IPS DF 6.9 (cell line): ENCODE data around the gene ZNF750.
"Not testable (repeated sequence)": the region's sequence is repeated elsewhere in the genome, so short reads cannot be mapped to it uniquely, and the experiment has no call there.

Experiments used
- DNase-seq: peaks from one replicate; pipeline ENCODE4 v3.0.0-alpha.2; 2013; ENCODE audit warnings: low read depth, low spot score
- H3K27ac ChIP-seq: one replicate; pipeline ENCODE4 v1.5.1; 2013; ENCODE audit warnings: low read length, control low read depth
- H3K27me3 ChIP-seq: 2 replicates; pipeline ENCODE4 v1.6.1; 2013; ENCODE audit warnings: mild to moderate bottlenecking, low read length; ENCODE audit not compliant: control insufficient read depth, insufficient read depth
- H3K36me3 ChIP-seq: 2 replicates; pipeline ENCODE4 v1.6.1; 2013; ENCODE audit warnings: low read length; ENCODE audit not compliant: control insufficient read depth, insufficient read depth
- H3K4me1 ChIP-seq: 2 replicates; pipeline ENCODE4 v1.6.1; 2013; ENCODE audit warnings: low read length; ENCODE audit not compliant: control insufficient read depth, insufficient read depth
- H3K4me3 ChIP-seq: 2 replicates; pipeline ENCODE4 v1.5.1; 2013; ENCODE audit warnings: mild to moderate bottlenecking, low read length
- H3K9me3 ChIP-seq: 2 replicates; pipeline ENCODE4 v1.6.1; 2013; ENCODE audit warnings: low read length, inconsistent platforms; ENCODE audit not compliant: control insufficient read depth, insufficient read depth
- WGBS: extraction: QIAGEN DNeasy Blood & Tissue Kit; methylation state at CpG from one replicate; pipeline ENCODE4 v1.1.7; 2013; ENCODE audit warnings: mixed read lengths, missing lambda C conversion rate; ENCODE audit not compliant: insufficient read length, insufficient coverage; 5-methylcytosine and 5-hydroxymethylcytosine counted together

ZNF750 gene

DNA sequence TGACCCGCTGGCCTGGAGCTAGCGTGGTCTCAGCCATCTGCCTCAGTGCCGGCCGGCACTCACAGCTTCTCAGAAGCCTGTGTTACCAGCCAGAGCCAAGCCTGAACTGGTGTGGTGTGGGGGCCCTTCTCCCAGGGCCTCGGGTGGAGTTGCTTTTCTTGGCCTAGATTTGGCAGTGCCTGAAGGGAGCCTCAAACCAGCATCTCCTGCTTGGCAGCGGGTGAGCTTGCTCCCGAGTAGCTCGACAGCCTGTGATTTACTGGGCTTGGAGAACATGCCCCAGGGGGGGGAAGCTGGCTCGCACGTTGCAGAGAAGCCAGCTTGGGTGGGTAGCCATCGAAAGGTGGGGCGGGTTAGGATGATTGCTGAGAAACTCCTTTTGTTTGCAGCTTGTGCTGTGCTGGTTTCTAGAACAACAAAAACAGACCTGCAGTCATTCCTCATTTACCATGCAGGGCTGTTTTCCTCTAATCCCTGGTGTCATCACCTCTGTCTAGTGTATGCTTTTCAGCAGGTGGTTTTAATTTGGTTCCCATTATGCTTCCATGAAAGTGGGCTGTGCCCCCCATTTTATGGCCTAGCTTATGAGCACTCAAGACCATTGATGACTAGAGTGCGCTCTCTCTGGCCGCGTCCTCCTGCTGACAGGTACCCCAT, 45.7 kb downstream of the ZNF750 start:
- Histone ChIP-seq H3K27me3 (no peaks in the 10 kb centered on the region), H3K4me1 (no peaks in the 10 kb centered on the region), H3K4me3 (no peak overlapping the region), H3K9me3 (no peaks in the 10 kb centered on the region), H3K27ac (no peak overlapping the region), H3K36me3 (peaks cover 6% of the 10 kb centered on the region; the same call in 1 of the 2 replicates)
- no peak for DNase-seq
- WGBS: no CpG with 5 or more reads among the region's 15 CpGs

DNA sequence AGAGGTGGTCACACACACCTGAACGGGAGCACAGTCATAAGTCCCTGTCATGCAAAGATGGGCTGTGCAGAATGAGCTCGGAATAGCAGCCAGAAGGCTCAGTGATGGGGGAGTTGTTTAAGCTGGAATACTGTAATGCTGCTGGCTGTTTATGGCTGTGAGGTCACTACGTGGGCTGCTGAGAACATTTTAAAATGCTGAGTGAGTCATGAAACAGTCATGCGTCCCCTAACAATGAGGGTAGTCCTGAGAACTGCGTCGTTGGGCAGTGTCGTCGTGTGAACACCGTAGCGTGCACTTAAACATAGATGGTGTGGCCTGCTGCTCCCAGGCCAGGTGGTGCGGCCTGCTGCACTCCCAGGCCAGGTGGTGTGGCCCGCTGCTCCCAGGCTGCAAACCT, 48.3 kb downstream of the ZNF750 start:
- no peak for DNase-seq
- Histone ChIP-seq H3K27me3 (no peaks in the 10 kb centered on the region), H3K36me3 (peaks cover 6% of the 10 kb centered on the region; the same call in 1 of the 2 replicates), H3K4me3 (no peak overlapping the region), H3K27ac (no peak overlapping the region), H3K4me1 (no peaks in the 10 kb centered on the region), H3K9me3 (no peaks in the 10 kb centered on the region)
- WGBS: no CpG with 5 or more reads among the region's 12 CpGs

DNA sequence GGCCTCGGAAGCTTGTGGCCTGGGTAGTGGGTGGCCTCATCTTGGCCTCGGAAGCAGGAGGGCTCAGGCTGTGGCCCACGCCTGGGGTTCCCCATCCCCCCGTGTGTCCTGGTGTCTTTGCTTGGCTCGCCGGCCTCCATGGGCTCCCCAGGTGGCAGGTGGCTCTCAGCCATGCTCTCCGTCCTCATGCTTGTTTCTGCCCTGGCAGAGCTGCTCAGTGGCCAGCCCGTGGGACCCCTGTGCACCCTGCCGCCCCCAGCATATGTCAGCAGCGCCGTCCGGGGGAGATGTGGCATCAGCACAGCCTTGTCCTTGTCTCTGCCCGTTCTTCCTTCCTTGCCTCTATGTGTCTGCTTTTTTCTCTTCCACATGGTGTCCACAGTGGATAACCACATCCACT, 49.4 kb downstream of the ZNF750 start:
- no peaks in the 10 kb centered on the region for H3K4me1 ChIP-seq
- H3K4me3 ChIP-seq: no peak overlapping the region
- H3K27me3 ChIP-seq: no peaks in the 10 kb centered on the region
- WGBS: no CpG with 5 or more reads among the region's 13 CpGs
- no peak overlapping the region for H3K27ac ChIP-seq
- DNase-seq: no peak
- H3K36me3 ChIP-seq: peaks cover 4% of the 10 kb centered on the region; the same call in 1 of the 2 replicates
- no peaks in the 10 kb centered on the region for H3K9me3 ChIP-seq

DNA sequence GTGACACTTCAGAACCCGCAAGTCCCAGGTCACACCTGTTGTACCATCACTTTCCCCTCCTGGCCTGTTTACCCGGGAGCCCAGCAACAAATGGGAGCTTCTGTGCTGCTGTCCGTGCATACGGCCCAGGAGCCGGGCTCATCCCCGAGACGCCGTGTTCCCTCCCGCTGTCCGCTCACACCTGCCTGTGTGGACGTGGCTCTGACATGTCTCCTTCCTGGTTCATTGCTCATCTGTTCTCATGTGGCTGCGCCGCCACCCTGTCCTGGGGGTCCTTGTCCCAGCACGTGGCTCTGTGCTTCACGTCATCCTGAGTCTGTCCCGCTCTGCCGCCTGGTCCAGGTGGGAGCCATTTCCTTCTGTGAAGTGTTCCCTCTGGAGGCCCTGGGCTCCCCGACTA, 50.0 kb downstream of the ZNF750 start:
- WGBS: no CpG with 5 or more reads among the region's 18 CpGs
- DNase-seq: no peak
- Histone ChIP-seq H3K36me3 (peaks cover 2% of the 10 kb centered on the region; the same call in 1 of the 2 replicates), H3K27me3 (no peaks in the 10 kb centered on the region), H3K9me3 (no peaks in the 10 kb centered on the region), H3K4me3 (no peak overlapping the region), H3K4me1 (no peaks in the 10 kb centered on the region), H3K27ac (no peak overlapping the region)

DNA sequence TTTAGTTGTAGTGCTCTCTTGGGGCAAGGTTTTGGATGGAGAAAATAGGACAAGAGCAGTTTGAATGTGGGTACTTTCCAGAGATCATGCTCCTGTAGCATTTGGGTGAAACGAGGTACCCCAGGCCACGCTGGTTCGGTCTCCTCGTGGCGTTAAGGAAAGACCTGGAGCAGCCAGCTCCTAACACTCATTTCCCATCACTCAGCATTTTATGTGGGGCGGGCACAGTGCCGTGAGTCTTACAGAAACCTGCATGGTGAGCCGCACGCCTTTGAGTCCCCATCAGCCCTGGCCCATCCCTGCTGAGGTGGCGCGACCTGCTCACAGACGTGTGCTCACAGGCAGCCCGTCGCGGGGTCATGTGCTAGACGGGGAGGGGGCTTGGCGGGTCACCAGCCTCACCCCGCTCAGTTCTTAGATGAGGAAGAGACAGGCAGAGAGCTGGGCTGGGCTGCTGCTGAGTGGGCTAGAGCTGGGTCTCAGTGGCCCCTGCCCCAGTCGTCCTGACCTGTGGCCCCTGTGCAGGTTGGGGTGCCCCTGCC, 50.7 kb downstream of the ZNF750 start:
- H3K9me3 ChIP-seq: no peaks in the 10 kb centered on the region
- H3K4me3 ChIP-seq: no peak overlapping the region
- no peaks in the 10 kb centered on the region for H3K27me3 ChIP-seq
- no CpG with 5 or more reads among the region's 19 CpGs for WGBS
- H3K36me3 ChIP-seq: peaks cover 8% of the 10 kb centered on the region
- no peak for DNase-seq
- H3K4me1 ChIP-seq: no peaks in the 10 kb centered on the region
- H3K27ac ChIP-seq: no peak overlapping the region

DNA sequence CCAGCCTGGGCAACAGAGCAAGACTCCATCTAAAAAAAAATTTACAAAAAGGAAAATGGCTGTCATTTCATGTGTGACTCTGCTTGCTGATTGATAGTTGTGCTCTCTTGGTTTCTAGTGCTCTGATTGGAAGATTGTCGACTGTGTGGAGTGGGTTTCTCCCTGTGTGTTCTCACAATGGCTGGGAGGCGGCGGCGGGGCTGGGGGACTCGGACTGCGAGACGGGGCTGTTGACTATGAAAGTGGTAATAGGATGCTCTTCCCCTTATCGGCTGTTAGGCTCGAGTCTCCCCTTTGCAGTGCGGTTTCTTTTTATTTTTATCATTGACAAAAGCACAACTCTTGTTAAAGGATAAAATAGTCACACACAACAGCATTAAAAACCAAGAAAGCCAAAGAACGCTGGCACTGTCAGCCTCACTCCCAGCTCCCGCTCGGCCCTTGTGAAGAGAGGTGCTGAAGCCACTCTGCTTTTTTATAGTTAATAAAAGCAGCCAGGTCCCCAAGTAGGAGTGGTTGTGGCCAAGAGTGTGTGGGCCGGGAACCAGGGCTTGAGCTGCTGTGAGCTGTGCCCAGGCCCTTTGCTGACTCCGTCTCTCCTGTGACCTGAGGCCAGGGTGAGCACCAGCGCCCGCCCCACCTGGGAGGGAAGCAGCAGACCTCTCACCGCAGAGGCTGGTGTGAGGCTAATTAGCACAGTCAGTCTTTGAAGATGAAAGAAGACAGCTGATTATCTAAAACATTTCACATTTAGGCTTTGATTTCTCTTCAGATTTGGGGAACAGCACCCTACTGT, 51.4 kb downstream of the ZNF750 start:
- peaks cover 10% of the 10 kb centered on the region for H3K36me3 ChIP-seq
- WGBS: no CpG with 5 or more reads among the region's 18 CpGs
- H3K27ac ChIP-seq: no peak overlapping the region

DNA sequence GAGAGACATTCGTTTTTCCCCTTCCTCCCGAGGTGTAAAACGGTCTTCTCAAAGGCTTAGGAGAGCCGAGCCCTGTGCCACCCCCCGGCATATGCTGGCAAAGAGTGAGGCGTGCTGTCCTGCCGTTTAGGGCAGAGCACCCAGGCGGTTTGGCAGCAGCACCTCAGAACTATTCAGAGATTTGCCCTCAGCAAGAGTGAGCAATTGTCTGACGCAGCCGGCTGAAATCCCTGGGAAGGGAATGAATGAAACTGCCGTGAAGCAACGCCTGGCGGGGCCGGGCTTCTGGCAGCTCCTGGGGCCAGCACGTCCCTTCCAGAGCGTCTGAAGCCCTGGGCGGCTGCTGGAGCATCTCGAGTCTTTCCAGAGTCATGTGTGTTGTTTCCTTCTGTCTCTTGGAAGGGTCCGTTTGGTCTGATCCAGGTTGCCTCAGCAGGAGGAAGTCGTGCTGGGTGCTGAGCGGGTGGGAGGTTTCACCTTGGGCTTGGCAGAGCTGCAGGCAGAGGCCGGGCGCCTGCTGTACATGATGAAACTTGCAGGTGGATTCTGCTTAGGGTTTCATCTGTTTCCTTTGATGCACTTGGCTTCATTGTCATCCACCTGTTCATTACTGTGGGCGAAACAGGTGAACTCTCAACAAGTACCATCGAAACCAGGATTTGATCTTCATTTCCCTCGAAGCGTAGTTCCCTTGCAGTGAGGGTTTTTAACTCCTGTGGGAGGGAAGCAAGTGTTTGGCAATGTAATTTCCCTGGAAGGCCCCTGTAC, 52.6 kb downstream of the ZNF750 start:
- H3K27me3 ChIP-seq: no peaks in the 10 kb centered on the region
- no peak for DNase-seq
- no peaks in the 10 kb centered on the region for H3K9me3 ChIP-seq
- H3K4me1 ChIP-seq: no peaks in the 10 kb centered on the region; the same call in 1 of the 2 replicates
- no peak overlapping the region for H3K27ac ChIP-seq
- WGBS: no CpG with 5 or more reads among the region's 27 CpGs
- H3K4me3 ChIP-seq: no peak overlapping the region
- peaks cover 18% of the 10 kb centered on the region for H3K36me3 ChIP-seq

More for the DNA sequence above, 51.4 kb downstream of the ZNF750 start:
- Histone ChIP-seq H3K4me3 (no peak overlapping the region), H3K27me3 (no peaks in the 10 kb centered on the region), H3K4me1 (no peaks in the 10 kb centered on the region), H3K9me3 (no peaks in the 10 kb centered on the region)
- no peak for DNase-seq

DNA sequence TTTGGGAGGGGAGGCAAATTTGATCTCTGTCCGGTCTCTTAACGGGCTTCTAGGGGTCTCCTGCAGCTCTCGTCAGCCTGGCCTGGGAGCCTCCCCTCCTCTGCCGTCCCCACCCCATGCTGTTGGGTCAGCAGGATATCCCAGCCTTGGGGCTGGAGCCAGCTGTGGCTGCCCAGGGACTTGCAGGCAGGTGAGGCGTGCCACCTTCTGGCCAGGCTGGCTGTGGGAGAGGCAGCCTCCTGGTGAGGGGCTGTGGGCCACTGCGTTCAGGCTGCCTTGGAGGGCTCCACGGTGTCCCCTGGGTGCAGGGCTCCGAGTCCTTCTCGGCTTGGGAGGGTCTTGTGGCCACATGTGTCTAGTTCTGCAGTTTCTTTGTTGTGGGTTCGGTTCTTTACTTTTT, 53.4 kb downstream of the ZNF750 start:
- Histone ChIP-seq H3K36me3 (peaks cover 21% of the 10 kb centered on the region), H3K4me1 (no peaks in the 10 kb centered on the region; the same call in 1 of the 2 replicates), H3K9me3 (no peaks in the 10 kb centered on the region), H3K27me3 (no peaks in the 10 kb centered on the region), H3K4me3 (no peak overlapping the region), H3K27ac (no peak overlapping the region)
- WGBS: no CpG with 5 or more reads among the region's 10 CpGs
- no peak for DNase-seq

DNA sequence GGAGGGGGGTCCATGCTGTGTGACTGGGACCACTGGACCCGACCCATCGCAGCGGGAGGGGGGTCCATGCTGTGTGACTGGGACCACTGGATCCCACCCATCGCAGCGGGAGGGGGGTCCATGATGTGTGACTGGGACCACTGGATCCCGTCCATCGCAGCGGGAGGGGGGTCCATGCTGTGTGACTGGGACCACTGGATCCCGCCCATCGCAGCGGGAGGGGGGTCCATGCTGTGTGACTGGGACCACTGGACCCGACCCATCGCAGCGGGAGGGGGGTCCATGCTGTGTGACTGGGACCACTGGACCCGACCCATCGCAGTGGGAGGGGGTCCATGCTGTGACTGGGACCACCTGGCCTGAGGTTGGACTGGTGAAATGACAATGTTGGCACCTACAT, 54.2 kb downstream of the ZNF750 start:
- H3K27me3 ChIP-seq, H3K9me3 ChIP-seq, H3K27ac ChIP-seq, DNase-seq, H3K4me3 ChIP-seq, H3K4me1 ChIP-seq: not testable (repeated sequence)
- H3K36me3 ChIP-seq: peaks cover 21% of the 10 kb centered on the region
- no CpG with 5 or more reads among the region's 16 CpGs for WGBS

DNA sequence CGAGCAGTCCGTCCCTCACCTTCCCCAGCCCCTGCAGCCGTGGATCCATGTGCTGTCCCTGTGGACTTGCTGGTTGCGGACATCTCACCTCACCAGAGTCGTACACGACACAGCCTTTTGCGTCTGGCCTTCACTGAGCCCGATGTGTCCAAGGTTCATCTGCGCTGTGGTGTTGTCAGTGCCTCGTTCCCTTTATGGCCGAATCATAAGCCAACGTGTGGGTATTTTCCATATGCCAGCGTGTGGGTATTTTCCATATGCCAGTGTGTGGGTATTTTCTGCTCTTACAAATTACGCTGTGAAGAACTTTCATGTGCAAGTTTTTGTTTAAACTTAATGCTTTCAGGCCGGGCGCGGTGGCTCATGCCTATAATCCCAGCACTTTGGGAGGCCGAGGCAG, 56.3 kb downstream of the ZNF750 start:
- no peaks in the 10 kb centered on the region for H3K27me3 ChIP-seq

More for the DNA sequence above, 56.3 kb downstream of the ZNF750 start:
- Histone ChIP-seq H3K9me3 (no peaks in the 10 kb centered on the region), H3K4me1 (no peaks in the 10 kb centered on the region; the same call in 1 of the 2 replicates), H3K36me3 (peaks cover 23% of the 10 kb centered on the region), H3K27ac (no peak overlapping the region), H3K4me3 (no peak overlapping the region)
- WGBS: no CpG with 5 or more reads among the region's 18 CpGs
- DNase-seq: no peak
